ENCODE data around the gene TLCD2.
"Not testable (repeated sequence)": the region's sequence is repeated elsewhere in the genome, so short reads cannot be mapped to it uniquely, and the experiment has no call there.

Gene TLCD2

GRCh38 chr17:1686086-1686485, 24.1 kb downstream of the TLCD2 start:
- no peak for DNase-seq (ENCODE audit: low read depth)

DNA sequence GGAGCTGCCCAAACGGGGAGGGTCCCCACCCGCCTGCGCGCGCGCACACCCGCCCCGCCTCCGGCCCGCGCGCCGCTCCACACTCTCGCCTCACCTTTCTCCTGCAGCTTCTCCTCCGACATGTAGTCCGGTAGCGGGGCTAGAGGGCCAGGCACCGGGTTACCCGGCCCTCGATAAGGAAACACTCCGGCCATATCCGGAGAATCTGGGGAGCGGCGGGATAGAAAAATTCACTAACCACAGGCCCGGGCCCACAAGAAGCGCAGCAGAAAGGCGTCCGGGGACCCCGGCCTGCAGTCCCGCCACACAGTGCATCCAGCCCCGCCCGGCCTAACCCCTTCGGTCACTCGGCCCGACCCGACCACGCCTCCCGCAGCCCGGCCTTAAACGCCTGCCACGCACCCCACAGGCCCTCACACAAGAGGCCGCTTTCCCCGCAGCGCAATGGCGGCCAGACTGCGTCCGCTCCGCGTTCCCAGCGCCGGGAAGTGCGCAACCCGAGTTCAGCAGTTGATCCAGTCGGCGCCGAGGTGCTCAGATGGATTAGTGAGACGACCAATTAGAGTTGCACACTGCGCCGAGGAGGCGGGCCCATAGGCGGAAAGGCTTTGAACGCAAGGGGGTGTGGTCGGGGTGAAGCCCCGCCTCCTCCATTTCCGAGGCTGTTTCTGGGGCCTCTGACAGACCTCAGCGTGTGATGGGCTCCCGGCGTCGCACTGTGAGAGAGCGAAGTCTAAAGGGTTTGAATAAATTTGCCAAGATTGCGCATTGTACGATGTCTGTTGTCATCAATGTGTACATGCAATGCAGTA, 25.6 kb downstream of the TLCD2 start, which contains the start of gene PRPF8:
Gene PRPF8, minus strand, starts transcription at position 490 of the 812 bp plus-strand sequence. Its CDS starts 296 bp downstream, at position 194.
- peak; percentile 95 for DNase-seq (ENCODE audit: low read depth)

GRCh38 chr17:1683459-1683858, 26.7 kb downstream of the TLCD2 start:
- no peak for DNase-seq (ENCODE audit: low read depth)

DNA sequence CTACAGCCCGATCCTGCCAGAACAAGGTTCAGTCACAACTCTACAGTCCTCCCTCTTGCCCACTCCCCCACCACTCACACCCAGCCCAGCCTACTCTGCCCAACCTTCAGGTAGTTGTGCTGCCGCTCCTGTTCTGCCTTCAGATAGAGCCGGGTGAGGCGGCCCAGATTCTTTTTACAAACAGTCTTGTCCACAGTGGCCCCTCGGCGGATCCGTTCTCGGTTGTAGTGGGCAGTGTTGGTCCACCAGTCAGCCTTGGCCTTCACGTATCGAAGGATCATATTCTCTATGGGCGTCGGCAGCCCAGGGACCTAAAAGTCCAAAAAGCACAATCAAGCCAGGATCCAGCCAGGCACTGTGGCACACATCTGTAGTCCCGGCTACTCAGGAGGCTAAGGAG, 33.8 kb downstream of the TLCD2 start:
- no peak for DNase-seq (ENCODE audit: low read depth)

DNA sequence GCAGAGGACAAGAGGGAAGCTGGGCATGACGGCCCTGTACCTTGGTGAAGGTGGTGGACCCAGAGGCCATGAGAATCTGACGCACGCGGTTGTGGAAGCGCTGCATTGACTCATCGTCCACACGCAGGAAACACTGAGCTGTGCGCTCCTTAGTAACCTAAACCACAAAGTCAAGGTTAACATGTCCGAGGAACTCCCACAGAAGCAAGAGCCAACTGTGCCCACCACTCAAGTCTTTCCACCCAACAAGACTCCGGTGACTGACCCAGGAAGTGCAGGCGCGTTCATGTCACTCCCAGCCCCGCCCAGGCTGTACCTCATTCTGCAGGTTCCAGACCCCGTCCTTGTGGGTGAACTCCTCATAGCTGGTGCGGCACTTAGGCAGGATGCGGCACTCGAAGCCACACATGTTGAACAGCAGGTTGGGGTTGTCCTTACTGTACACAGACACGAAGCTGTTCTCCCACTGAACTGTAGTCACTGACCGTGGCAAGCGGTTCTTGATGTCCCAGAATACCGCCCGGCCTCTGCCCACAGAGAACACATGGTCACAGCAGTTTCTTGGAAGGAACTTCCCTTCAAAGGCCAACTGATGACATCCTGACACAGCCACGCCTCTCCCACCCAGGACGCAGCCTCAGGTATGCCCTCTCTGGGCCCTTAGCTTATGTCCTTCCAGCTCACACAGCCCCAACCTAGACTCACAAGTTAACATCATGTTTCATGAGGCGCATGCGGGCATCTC, 37.0 kb downstream of the TLCD2 start:
- DNase-seq (ENCODE audit: low read depth): no peak

DNA sequence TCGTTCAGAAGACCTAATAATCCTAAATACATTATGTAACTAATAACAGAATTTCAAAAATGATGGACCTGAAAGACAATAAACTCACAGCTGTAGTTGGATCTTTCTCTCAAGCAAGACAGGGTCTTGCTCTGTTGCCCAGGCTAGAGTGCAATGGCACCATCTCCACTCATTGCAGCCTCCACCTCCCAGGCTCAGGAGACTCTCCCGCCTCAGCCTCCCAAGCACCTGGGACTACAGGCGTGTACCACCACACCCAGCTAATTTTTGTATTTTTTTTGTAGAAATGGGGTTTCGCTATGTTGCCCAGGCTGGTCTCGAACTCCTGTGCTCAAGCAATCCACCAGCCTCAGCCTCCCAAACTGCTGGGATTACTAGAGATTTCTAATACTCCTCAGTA, 46.2 kb downstream of the TLCD2 start:
- not testable (repeated sequence) for DNase-seq (ENCODE audit: low read depth)

GRCh38 chr17:1661045-1661444, 49.1 kb downstream of the TLCD2 start:
- no peak for DNase-seq (ENCODE audit: low read depth)

- DNase-seq (ENCODE audit: low read depth): no peak
Measured at GRCh38 chr17:1658100-1658499, 52.1 kb downstream of the TLCD2 start.

- no peak for DNase-seq (ENCODE audit: low read depth)
Measured at GRCh38 chr17:1653735-1654134, 56.4 kb downstream of the TLCD2 start.

DNA sequence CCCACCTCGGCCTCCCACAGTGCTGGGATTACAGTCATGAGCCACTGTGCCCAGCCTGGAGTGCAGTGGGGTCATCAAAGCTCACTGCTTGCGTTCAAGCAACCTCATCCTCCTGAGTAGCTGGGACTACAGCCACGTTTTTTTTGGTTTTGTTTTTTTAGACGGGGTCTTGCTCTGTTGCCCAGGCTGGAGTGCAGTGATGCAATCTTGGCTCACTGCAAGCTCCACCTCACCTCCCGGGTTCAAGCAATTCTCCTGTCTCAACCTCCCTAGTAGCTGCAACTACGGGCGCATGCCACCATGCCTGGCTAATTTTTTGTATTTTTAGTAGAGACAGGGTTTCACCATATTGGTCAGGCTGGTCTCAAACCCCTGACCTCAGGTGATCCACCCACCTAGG, 57.4 kb downstream of the TLCD2 start:
- not testable (repeated sequence) for DNase-seq (ENCODE audit: low read depth)

Measured in stimulated activated CD8-positive, alpha-beta memory T cell treated with anti-CD3 and anti-CD28 coated beads, Interleukin-7, amount 100 ng/mL, for 24 hours (primary cell).